Type B pancreatic cell (in vitro differentiated cells): Measurements from ENCODE around the gene SYT5. TPM values are rescaled to one million over a fixed set of nuclear protein-coding genes. Genes with fewer than 3 reads are reported as not detected.
A peak's percentile ranks its signal among the peaks of the same experiment; 100 is the strongest.
"Not testable (repeated sequence)": the region's sequence is repeated elsewhere in the genome, so short reads cannot be mapped to it uniquely, and the experiment has no call there.

Experiments
- DNase-seq: peaks from one replicate; pipeline ENCODE4 v3.0.0; 2021; ENCODE audit warnings: mixed read lengths; ENCODE audit not compliant: unreplicated experiment; ENCODE audit errors: extremely low spot score
- H3K27ac Mint-ChIP-seq: 2 replicates; pipeline ENCODE4 v1.8.0; 2021; ENCODE audit warnings: mild to moderate bottlenecking, mixed read lengths
- H3K27me3 Mint-ChIP-seq: 2 replicates; pipeline ENCODE4 v1.8.0; 2021; ENCODE audit warnings: mixed read lengths
- H3K36me3 Mint-ChIP-seq: 2 replicates; pipeline ENCODE4 v1.8.0; 2021; ENCODE audit warnings: mixed read lengths
- H3K4me1 Mint-ChIP-seq: one replicate; pipeline ENCODE4 v1.8.0; 2021; ENCODE audit warnings: mixed read lengths; ENCODE audit not compliant: unreplicated experiment
- H3K4me3 Mint-ChIP-seq: 2 replicates; pipeline ENCODE4 v1.8.0; 2021; ENCODE audit warnings: mild to moderate bottlenecking, mixed read lengths
- H3K9me3 Mint-ChIP-seq: 2 replicates; pipeline ENCODE4 v1.8.0; 2021; ENCODE audit warnings: mixed read lengths
- CTCF ChIP-seq: fragments of 200-600 bp; sonication (generic); conservative IDR thresholded peaks from 2 replicates; pipeline ENCODE4 v1.5.0; 2021; ENCODE audit warnings: antibody characterized with exemption, mild to moderate bottlenecking
- total RNA-seq: library from RNA; stranded (reverse); gene quantifications from 2 replicates; pipeline ENCODE4 v1.2.1, GENCODE V29; 2021; ENCODE audit warnings: low replicate concordance

The SYT5 gene
- total RNA-seq, 1 donor from 2014 or later, result 5.0 TPM

GRCh38 chr19:55227241-55228014 is 47.3 kb upstream of the SYT5 start:
- no peaks in the 10 kb centered on the region for H3K27me3 Mint-ChIP-seq
- no peak for DNase-seq
- peak overlapping the region; percentile 43 for H3K27ac Mint-ChIP-seq
- peak overlapping the region; percentile 58 for H3K4me3 Mint-ChIP-seq
- TF ChIP-seq CTCF, result no peak
- H3K4me1 Mint-ChIP-seq, result peaks cover 6% of the 10 kb centered on the region
- no peaks in the 10 kb centered on the region for H3K9me3 Mint-ChIP-seq
- no peaks in the 10 kb centered on the region for H3K36me3 Mint-ChIP-seq

- TF ChIP-seq CTCF, result no peak
- Mint-ChIP-seq H3K4me3 (no peak overlapping the region), H3K36me3 (no peaks in the 10 kb centered on the region), H3K9me3 (no peaks in the 10 kb centered on the region), H3K4me1 (peaks cover 6% of the 10 kb centered on the region), H3K27ac (no peak overlapping the region), H3K27me3 (no peaks in the 10 kb centered on the region)
- no peak for DNase-seq
Measured at GRCh38 chr19:55226788-55227187, 46.7 kb upstream of the SYT5 start.

- Mint-ChIP-seq H3K4me1 (peaks cover 6% of the 10 kb centered on the region), H3K4me3 (no peak overlapping the region), H3K9me3 (no peaks in the 10 kb centered on the region), H3K27ac (no peak overlapping the region), H3K36me3 (peaks cover 3% of the 10 kb centered on the region), H3K27me3 (no peaks in the 10 kb centered on the region)
- TF ChIP-seq CTCF, result no peak
- no peak for DNase-seq
Measured at GRCh38 chr19:55226273-55226672, 46.2 kb upstream of the SYT5 start.

GRCh38 chr19:55225415-55225958 is 45.4 kb upstream of the SYT5 start:
- no peaks in the 10 kb centered on the region for H3K27me3 Mint-ChIP-seq
- DNase-seq, result no peak
- no peaks in the 10 kb centered on the region for H3K9me3 Mint-ChIP-seq
- H3K4me3 Mint-ChIP-seq, result peak overlapping the region; percentile 31
- peaks cover 6% of the 10 kb centered on the region for H3K4me1 Mint-ChIP-seq
- peak overlapping the region; percentile 54 for H3K27ac Mint-ChIP-seq
- H3K36me3 Mint-ChIP-seq, result peaks cover 3% of the 10 kb centered on the region
- TF ChIP-seq CTCF, result no peak

- not testable (repeated sequence) for H3K4me3 Mint-ChIP-seq, H3K4me1 Mint-ChIP-seq, H3K27me3 Mint-ChIP-seq, H3K9me3 Mint-ChIP-seq, DNase-seq, H3K36me3 Mint-ChIP-seq, H3K27ac Mint-ChIP-seq
Measured at GRCh38 chr19:55224679-55225414, 44.8 kb upstream of the SYT5 start.
